Uterus (tissue), 4 donors: Measurements from ENCODE around the gene ADAD2. TPM values are rescaled to one million over a fixed set of nuclear protein-coding genes. Genes with fewer than 3 reads are reported as not detected.

Source experiments
- DNase-seq, 2 donors: peaks; one replicate each; pipeline ENCODE4 v3.0.0-alpha.2; 2019 to 2020
- H3K27ac ChIP-seq, 2 donors: fragments of 200-600 bp; sonication (generic); 1 replicate in 1 of 2; 2 replicates in 1 of 2; pipeline ENCODE4 v1.5.1; 2016 to 2018
- H3K27me3 ChIP-seq, 2 donors: fragments of 200-600 bp; sonication (generic); one replicate each; pipeline ENCODE4 v1.5.1; 2018 to 2019; ENCODE audit warnings: control low read depth in 1 of 2
- H3K36me3 ChIP-seq, 2 donors: fragments of 200-600 bp; sonication (generic); one replicate each; pipeline ENCODE4 v1.5.1; 2019; ENCODE audit warnings: control low read depth in 1 of 2
- H3K4me1 ChIP-seq, 2 donors: fragments of 200-600 bp; sonication (generic); one replicate each; pipeline ENCODE4 v1.5.1; 2018 to 2019; ENCODE audit warnings: control low read depth in 1 of 2
- H3K4me3 ChIP-seq, 2 donors: fragments of 200-600 bp; sonication (generic); 1 replicate in 1 of 2; 2 replicates in 1 of 2; pipeline ENCODE4 v1.5.1; 2018 to 2019; ENCODE audit warnings: mild to moderate bottlenecking in 1 of 2
- H3K9me3 ChIP-seq, 2 donors: fragments of 200-600 bp; sonication (generic); one replicate each; pipeline ENCODE4 v1.5.1; 2019; ENCODE audit warnings: control low read depth in 1 of 2
- POLR2A ChIP-seq, 2 donors: fragments of 450-650 bp; IDR thresholded peaks; one replicate each; pipeline ENCODE4 v1.6.1; 2016; ENCODE audit warnings: antibody characterized with exemption in 2 of 2, mild to moderate bottlenecking in 1 of 2, moderate library complexity in 1 of 2
- intact Hi-C: fragments of 100-400 bp; cut with DNase I; formaldehyde crosslinking; loops from one replicate; pipeline ENCODE4 v1.15.1; 2023; ENCODE audit warnings: low total_unique reads
- total RNA-seq, 4 donors: library from RNA; depleted of rRNA in 3 of 4; stranded (reverse); fragments of >200 nt in 3 of 4; gene quantifications; one replicate each; pipeline versions ENCODE4 v1.1.0 to v1.2.4, GENCODE V29; 2014 to 2023
- TF ChIP-seq, protein P1 (sequence below), 4 experiments: fragments of 200-600 bp in 2 of 4; fragments of 450-650 bp in 2 of 4; sonication (generic) in 2 of 4; IDR thresholded peaks; one replicate each; pipeline ENCODE4 v1.5.1; 2016 to 2019; ENCODE audit warnings: antibody characterized with exemption in 4 of 4, mild to moderate bottlenecking in 2 of 4, moderate library complexity in 1 of 4
- donor health status: DM: yes; HTN: yes; CAD: no.

Gene ADAD2
- total RNA-seq, 4 donors from 2014 or later: 0.21 to 1.0 (median 0.88) TPM; not detected in 1

DNA sequence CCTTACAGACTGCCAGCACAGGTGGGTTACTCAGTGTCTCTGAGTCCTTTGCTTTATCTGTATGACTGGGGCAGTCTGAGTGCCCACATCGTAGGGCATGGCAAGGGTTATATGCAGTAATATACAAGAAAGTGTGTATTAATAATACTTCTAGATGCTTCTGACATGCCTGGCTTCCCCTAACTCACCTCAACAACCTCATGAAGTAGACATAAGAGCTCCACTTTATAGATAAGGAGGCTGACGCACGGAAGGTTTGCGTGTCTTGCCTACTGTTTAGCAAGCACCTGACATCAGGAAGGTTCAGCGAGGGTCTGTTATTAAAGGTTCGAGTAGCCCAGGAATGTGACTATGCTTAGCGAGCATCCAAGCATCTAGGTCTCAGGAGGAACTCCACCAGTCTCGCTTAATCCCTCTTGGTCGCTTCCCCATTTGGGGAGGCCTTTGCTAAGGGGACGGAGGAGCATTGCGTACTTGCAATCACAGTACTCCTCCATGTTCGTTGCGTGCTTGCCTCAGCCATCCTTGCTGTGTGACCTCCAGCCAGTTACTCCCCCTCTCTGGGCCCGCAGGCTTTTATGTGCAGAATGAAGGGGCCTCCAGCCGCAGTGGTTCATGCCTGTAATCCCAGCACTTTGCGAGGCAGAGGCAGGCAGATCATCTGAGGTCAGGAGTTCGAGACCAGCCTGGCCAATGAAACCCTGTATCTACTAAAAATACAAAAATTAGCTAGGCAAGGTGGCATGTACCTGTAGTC lies 47.2 kb downstream of the ADAD2 start:
- H3K36me3 ChIP-seq: no peaks in the 10 kb centered on the region
- H3K9me3 ChIP-seq: no peaks in the 10 kb centered on the region
- intact Hi-C loops: no loop called here
- no peak overlapping the region for H3K27ac ChIP-seq
- no peak for DNase-seq
- peaks cover 0 to 5% of the 10 kb centered on the region in 2 donors for H3K27me3 ChIP-seq
- H3K4me3 ChIP-seq: no peak overlapping the region
- H3K4me1 ChIP-seq: no peaks in the 10 kb centered on the region
- TF ChIP-seq, protein P1, sequence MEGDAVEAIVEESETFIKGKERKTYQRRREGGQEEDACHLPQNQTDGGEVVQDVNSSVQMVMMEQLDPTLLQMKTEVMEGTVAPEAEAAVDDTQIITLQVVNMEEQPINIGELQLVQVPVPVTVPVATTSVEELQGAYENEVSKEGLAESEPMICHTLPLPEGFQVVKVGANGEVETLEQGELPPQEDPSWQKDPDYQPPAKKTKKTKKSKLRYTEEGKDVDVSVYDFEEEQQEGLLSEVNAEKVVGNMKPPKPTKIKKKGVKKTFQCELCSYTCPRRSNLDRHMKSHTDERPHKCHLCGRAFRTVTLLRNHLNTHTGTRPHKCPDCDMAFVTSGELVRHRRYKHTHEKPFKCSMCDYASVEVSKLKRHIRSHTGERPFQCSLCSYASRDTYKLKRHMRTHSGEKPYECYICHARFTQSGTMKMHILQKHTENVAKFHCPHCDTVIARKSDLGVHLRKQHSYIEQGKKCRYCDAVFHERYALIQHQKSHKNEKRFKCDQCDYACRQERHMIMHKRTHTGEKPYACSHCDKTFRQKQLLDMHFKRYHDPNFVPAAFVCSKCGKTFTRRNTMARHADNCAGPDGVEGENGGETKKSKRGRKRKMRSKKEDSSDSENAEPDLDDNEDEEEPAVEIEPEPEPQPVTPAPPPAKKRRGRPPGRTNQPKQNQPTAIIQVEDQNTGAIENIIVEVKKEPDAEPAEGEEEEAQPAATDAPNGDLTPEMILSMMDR (IDR thresholded peaks at IDR 0.05): no peak
- no peak for TF ChIP-seq POLR2A (IDR thresholded peaks at IDR 0.05)

DNA sequence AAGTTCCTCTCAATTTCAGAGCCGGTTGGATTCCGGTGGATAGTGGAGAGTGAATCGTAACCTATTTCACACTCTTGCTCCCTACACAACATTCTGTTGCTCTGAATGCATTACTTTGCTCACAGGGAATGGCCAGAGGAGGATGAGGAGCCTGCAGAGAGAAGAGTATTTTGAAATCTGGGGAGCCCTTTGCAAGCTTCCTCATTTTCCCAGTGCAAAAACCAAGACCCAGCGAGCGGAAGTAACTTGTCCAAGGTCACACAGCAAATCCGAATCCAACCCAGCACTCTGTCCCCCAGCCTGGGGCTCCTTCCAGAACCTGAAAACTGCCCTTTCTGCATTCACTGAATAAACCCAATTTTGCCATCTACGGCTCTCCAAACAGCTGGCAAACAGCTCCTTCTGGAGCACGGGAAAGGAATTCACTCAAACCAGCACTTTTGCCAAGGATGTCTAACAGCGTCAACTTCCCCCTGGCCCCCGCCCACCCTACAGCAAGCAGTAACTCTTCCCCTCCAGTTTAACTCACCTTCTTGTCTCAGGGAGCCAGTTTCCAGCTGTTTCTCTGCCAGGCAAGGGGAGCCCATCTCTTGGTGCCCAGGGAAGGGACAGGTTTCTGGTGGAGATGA lies 48.3 kb downstream of the ADAD2 start:
- H3K4me3 ChIP-seq: no peak overlapping the region
- H3K4me1 ChIP-seq: no peaks in the 10 kb centered on the region
- TF ChIP-seq, protein P1 (IDR thresholded peaks at IDR 0.05): no peak
- TF ChIP-seq POLR2A (IDR thresholded peaks at IDR 0.05): no peak
- peaks cover 0 to 5% of the 10 kb centered on the region in 2 donors for H3K27me3 ChIP-seq
- DNase-seq: no peak
- H3K27ac ChIP-seq: no peak overlapping the region
- intact Hi-C loops: no loop called here
- H3K9me3 ChIP-seq: no peaks in the 10 kb centered on the region
- H3K36me3 ChIP-seq: no peaks in the 10 kb centered on the region

DNA sequence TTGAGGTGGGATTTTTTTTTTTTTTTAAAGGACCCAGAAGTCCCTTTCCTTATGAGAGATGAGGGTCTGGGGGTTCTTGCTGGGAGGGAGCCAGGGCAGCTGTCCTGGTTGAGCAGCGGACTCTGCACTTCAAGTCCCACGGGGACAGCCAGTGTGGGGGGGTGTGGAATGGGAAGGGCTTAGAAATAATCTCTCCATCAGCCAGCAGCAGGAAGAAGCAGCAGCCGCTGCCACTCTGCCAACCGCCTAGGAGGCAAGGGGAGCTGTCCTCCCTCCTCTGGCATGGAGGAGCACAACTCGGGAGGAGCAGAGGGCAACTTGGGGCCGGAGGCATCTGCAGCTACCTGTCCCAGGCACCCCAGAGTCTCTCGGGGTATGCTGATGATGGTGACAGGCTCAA lies 49.0 kb downstream of the ADAD2 start, which contains the start of gene KCNG4:
Gene KCNG4, minus strand, starts transcription at position 104 of the 400 bp plus-strand sequence. CDS start 2,527 bp downstream, outside the sequence.
- Histone ChIP-seq H3K4me3 (no peak within 1 kb of the TSS), H3K4me1 (no peaks in the 10 kb centered on the region), H3K36me3 (no peaks in the 10 kb centered on the region), H3K27me3 (peaks cover 0 to 5% of the 10 kb centered on the region in 2 donors), H3K27ac (no peak within 1 kb of the TSS), H3K9me3 (no peaks in the 10 kb centered on the region)
- DNase-seq: no peak
- TF ChIP-seq, protein P1 (IDR thresholded peaks at IDR 0.05): no peak
- TF ChIP-seq POLR2A (IDR thresholded peaks at IDR 0.05): no peak
- intact Hi-C loops: no loop called here

DNA sequence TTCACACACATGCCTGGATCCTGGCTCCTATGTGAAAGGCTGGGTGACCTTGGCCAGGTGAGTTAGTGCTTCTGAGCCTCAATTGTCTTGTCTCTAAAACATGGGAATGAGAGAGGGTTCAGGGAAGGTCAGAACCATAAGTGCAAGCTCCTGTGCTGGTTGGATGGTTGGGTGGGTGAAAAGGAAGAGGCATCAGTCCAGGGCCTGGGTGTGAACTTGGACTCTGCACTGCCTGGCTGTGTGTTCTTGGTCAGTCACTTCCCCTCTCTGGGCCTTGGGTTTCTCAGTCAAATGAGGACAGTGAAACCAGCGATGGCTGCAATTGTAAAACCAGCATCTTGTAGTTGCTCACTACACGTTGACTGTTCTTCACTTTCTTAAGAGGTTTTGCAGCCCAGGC lies 49.5 kb downstream of the ADAD2 start:
- no peaks in the 10 kb centered on the region for H3K4me1 ChIP-seq
- H3K36me3 ChIP-seq: no peaks in the 10 kb centered on the region
- H3K9me3 ChIP-seq: no peaks in the 10 kb centered on the region
- TF ChIP-seq POLR2A (IDR thresholded peaks at IDR 0.05): no peak
- peaks cover 0 to 5% of the 10 kb centered on the region in 2 donors for H3K27me3 ChIP-seq
- H3K4me3 ChIP-seq: no peak overlapping the region
- intact Hi-C loops: no loop called here
- H3K27ac ChIP-seq: no peak overlapping the region
- no peak for DNase-seq

DNA sequence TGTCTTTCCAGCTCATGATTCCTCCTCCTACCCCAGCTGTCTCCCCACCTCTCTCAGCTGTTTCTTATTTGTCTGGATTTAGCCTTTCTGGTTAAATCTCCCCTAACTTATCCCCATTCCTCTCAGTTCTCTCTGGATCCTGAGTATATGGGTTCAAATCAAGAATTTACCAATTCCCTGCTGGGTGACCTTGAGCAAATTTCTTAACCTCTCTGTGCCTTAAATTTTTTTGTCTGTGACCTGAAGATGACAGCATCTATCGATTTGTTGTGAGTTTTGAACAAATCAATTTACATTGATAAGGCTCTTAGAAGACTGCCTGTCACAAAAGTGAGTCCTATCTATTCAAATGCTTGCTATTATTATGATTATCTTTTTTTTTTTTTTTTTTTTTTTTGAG lies 50.8 kb downstream of the ADAD2 start:
- H3K9me3 ChIP-seq: no peaks in the 10 kb centered on the region
- no peaks in the 10 kb centered on the region for H3K4me1 ChIP-seq
- no peaks in the 10 kb centered on the region for H3K36me3 ChIP-seq
- TF ChIP-seq, protein P1 (IDR thresholded peaks at IDR 0.05): no peak
- TF ChIP-seq POLR2A (IDR thresholded peaks at IDR 0.05): no peak
- peaks cover 0 to 5% of the 10 kb centered on the region in 2 donors for H3K27me3 ChIP-seq
- no peak overlapping the region for H3K27ac ChIP-seq
- intact Hi-C loops: no loop called here
- H3K4me3 ChIP-seq: no peak overlapping the region
- no peak for DNase-seq
